Measurements from ENCODE around the gene DKKL1.
"Not testable (repeated sequence)": the region's sequence is repeated elsewhere in the genome, so short reads cannot be mapped to it uniquely, and the experiment has no call there.

DKKL1 gene

DNA sequence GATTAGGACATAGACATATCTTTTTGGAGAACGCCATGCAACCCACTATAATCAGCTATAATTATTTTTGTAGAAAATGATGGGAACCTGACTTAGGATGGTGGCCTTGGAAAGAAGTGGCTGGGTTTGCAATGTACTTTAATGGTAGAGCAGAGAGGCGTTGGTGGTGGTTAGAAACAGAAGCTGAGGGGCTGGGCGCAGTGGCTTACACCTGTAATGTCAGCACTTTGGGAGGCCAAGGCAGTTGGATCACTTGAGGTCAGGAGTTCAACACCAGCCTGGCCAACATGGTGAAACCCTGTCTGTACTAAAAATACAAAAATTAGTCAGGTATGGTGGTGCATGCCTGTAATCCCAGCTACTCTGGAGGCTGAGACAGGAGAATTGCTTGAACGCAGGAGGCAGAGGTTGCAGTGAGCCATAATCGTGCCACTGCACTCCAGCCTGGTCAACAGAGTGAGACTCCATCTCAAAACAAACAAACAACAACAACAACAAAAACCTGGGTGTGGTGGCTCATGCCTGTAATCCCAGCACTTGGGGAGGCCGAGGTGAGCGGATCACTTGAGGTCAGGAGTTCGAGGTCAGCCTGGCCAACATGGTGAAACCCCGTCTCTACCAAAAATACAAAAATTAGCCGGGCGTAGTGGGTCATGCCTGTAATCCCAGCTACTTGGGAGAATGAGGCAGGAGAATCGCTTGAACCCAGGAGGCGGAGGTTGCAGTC, 30.8 kb upstream of the DKKL1 start:
- H3K4me1 ChIP-seq (ENCODE audit: control insufficient read depth in 1 of 2, insufficient read depth in 2 of 2, low read length in 2 of 2); H3K27me3 ChIP-seq (ENCODE audit: low read depth, low read length); H3K27ac ChIP-seq (ENCODE audit: low read length); H3K9me3 ChIP-seq (ENCODE audit: control insufficient read depth in 1 of 2, low read length in 2 of 2); H3K36me3 ChIP-seq (ENCODE audit: control insufficient read depth in 1 of 2, insufficient read depth in 2 of 2, low read length in 2 of 2); H3K4me3 ChIP-seq (ENCODE audit: low read depth in 1 of 2, low read length in 2 of 2): not testable (repeated sequence)

GRCh38 chr19:49333418-49333805, 30.3 kb upstream of the DKKL1 start:
- no peak overlapping the region for H3K4me3 ChIP-seq (ENCODE audit: low read depth in 1 of 2, low read length in 2 of 2)
- no peaks in the 10 kb centered on the region for H3K9me3 ChIP-seq (ENCODE audit: control insufficient read depth in 1 of 2, low read length in 2 of 2)
- no peak overlapping the region for H3K27ac ChIP-seq (ENCODE audit: low read length)
- peaks cover 0 to 2% of the 10 kb centered on the region in 2 donors for H3K4me1 ChIP-seq (ENCODE audit: control insufficient read depth in 1 of 2, insufficient read depth in 2 of 2, low read length in 2 of 2)
- H3K36me3 ChIP-seq (ENCODE audit: control insufficient read depth in 1 of 2, insufficient read depth in 2 of 2, low read length in 2 of 2): no peaks in the 10 kb centered on the region
- no peaks in the 10 kb centered on the region for H3K27me3 ChIP-seq (ENCODE audit: low read depth, low read length)

GRCh38 chr19:49333811-49334288, 29.8 kb upstream of the DKKL1 start:
- Histone ChIP-seq H3K27me3 (ENCODE audit: low read depth, low read length) (no peaks in the 10 kb centered on the region), H3K36me3 (ENCODE audit: control insufficient read depth in 1 of 2, insufficient read depth in 2 of 2, low read length in 2 of 2) (no peaks in the 10 kb centered on the region), H3K4me3 (ENCODE audit: low read depth in 1 of 2, low read length in 2 of 2) (no peak overlapping the region), H3K9me3 (ENCODE audit: control insufficient read depth in 1 of 2, low read length in 2 of 2) (no peaks in the 10 kb centered on the region), H3K27ac (ENCODE audit: low read length) (no peak overlapping the region), H3K4me1 (ENCODE audit: control insufficient read depth in 1 of 2, insufficient read depth in 2 of 2, low read length in 2 of 2) (peaks cover 0 to 6% of the 10 kb centered on the region in 2 donors)

- H3K9me3 ChIP-seq (ENCODE audit: control insufficient read depth in 1 of 2, low read length in 2 of 2): no peaks in the 10 kb centered on the region
- no peaks in the 10 kb centered on the region for H3K27me3 ChIP-seq (ENCODE audit: low read depth, low read length)
- peak within 1 kb of the TSS; percentile 41 to 42 for H3K4me3 ChIP-seq (ENCODE audit: low read depth in 1 of 2, low read length in 2 of 2)
- no peaks in the 10 kb centered on the region for H3K36me3 ChIP-seq (ENCODE audit: control insufficient read depth in 1 of 2, insufficient read depth in 2 of 2, low read length in 2 of 2)
- peaks cover 0 to 18% of the 10 kb centered on the region in 2 donors for H3K4me1 ChIP-seq (ENCODE audit: control insufficient read depth in 1 of 2, insufficient read depth in 2 of 2, low read length in 2 of 2)
- peak within 1 kb of the TSS; percentile 45 for H3K27ac ChIP-seq (ENCODE audit: low read length)
These were observed 28.4 kb upstream of the DKKL1 start, which contains the start of gene CD37 for GRCh38 chr19:49335071-49335783. TSS of gene CD37 (plus strand) at chr19:49335406. CDS start at chr19:49335541, 135 bp downstream.

DNA sequence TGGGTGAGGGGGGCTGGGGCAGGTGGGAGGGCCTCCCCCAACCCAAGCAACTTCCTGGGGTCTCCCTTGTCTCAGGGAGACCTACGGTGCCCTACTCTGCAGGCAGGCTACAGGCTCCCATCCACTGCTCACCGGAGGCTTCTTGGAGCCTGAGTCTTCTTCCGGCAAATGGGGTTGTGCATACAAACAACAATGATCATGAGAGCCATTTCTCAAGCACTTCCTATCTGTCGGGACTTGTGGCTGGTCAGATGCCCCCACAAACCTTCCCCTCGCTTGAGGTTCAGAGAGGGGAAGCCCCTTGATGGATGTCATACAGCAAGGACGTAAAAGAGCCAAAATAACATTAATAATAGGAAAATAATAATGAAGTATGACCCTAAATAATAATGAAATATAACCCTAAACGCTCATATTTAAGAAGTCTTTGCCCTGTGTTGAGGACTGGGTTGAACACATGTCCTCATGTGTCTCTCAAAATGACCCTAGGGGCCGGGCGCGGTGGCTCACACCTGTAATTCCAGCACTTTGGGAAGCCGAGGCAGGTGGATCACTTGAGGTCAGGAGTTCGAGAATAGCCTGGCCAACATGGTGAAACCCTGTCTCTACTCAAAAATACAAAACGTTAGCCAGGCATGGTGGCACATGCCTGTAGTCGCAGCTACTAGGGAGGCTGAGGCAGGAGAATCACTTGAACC, 27.7 kb upstream of the DKKL1 start:
- Histone ChIP-seq H3K4me3 (ENCODE audit: low read depth in 1 of 2, low read length in 2 of 2) (peak overlapping the region; percentile 41 to 42), H3K27me3 (ENCODE audit: low read depth, low read length) (no peaks in the 10 kb centered on the region), H3K36me3 (ENCODE audit: control insufficient read depth in 1 of 2, insufficient read depth in 2 of 2, low read length in 2 of 2) (peaks cover 2 to 4% of the 10 kb centered on the region in 2 donors), H3K9me3 (ENCODE audit: control insufficient read depth in 1 of 2, low read length in 2 of 2) (no peaks in the 10 kb centered on the region), H3K27ac (ENCODE audit: low read length) (peak overlapping the region; percentile 45), H3K4me1 (ENCODE audit: control insufficient read depth in 1 of 2, insufficient read depth in 2 of 2, low read length in 2 of 2) (peaks cover 0 to 20% of the 10 kb centered on the region in 2 donors)

DNA sequence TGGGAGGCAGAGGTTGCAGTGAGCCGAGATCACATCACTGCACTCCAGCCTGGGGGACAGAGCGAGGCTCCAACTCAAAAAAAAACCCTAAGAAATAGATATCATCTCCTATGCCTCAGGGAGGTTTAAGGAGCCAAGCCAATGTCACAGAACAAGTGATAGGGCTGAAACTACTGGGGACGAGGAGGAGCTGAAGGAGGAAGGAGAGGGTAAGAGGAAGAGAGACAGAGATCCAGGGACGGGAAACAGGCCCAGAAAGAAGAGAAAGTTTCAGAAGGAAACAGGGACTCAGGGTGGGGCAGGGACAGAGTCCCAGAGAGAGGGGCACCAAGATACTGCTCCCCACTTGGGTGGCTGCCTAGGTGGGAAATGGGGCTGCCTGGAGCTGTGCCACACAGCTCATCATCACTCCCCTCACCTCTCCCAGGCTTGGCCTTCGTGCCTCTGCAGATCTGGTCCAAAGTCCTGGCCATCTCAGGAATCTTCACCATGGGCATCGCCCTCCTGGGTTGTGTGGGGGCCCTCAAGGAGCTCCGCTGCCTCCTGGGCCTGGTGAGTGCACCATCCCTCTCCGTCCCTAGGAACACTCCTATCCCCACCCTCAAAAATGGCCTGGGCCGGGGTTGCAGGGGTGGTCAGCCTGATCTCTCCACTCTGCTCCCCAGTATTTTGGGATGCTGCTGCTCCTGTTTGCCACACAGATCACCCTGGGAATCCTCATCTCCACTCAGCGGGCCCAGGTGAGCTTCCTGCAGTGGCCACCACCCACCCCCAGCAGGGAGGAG, 27.0 kb upstream of the DKKL1 start:
- Histone ChIP-seq H3K4me3 (ENCODE audit: low read depth in 1 of 2, low read length in 2 of 2) (no peak overlapping the region), H3K4me1 (ENCODE audit: control insufficient read depth in 1 of 2, insufficient read depth in 2 of 2, low read length in 2 of 2) (peaks cover 0 to 20% of the 10 kb centered on the region in 2 donors), H3K27me3 (ENCODE audit: low read depth, low read length) (no peaks in the 10 kb centered on the region), H3K9me3 (ENCODE audit: control insufficient read depth in 1 of 2, low read length in 2 of 2) (no peaks in the 10 kb centered on the region), H3K36me3 (ENCODE audit: control insufficient read depth in 1 of 2, insufficient read depth in 2 of 2, low read length in 2 of 2) (peaks cover 7 to 10% of the 10 kb centered on the region in 2 donors), H3K27ac (ENCODE audit: low read length) (no peak overlapping the region)

DNA sequence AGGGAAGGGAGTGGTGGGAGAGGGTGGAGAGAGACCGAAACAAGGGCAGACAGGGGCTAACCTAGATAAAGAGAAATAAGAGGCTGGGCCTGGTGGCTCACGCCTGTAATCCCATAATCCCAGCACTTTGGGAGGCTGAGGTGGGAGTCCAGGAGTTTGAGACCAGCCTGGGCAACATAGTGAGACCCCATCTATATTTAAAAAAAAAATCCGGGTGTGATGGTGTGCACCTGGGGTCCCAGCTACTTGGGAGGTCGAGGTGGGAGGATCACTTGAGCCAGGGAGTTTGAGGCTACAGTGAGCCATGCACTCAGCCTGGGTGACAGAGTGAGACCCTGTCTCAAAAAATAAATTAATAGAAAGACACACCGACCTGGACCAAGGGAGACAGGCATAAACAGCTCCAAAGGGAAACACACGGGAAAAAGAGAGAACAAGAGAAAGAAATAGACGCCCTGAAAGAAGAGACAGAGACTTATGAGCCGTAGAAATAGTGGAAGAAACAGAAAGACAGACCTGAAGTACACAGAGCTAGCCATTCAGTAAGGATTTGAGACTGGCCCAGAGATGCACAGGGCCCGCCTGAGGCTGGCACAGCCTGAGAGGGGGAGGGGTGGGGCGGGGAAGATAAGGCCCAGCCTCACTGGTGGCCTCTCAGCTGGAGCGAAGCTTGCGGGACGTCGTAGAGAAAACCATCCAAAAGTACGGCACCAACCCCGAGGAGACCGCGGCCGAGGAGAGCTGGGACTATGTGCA, 26.2 kb upstream of the DKKL1 start:
- H3K36me3 ChIP-seq (ENCODE audit: control insufficient read depth in 1 of 2, insufficient read depth in 2 of 2, low read length in 2 of 2): peaks cover 10 to 16% of the 10 kb centered on the region in 2 donors
- H3K4me3 ChIP-seq (ENCODE audit: low read depth in 1 of 2, low read length in 2 of 2): no peak overlapping the region

GRCh38 chr19:49338023-49338677, 25.5 kb upstream of the DKKL1 start:
- Histone ChIP-seq H3K4me3 (ENCODE audit: low read depth in 1 of 2, low read length in 2 of 2) (peak overlapping the region in 1 of 2 donors; percentile 64), H3K4me1 (ENCODE audit: control insufficient read depth in 1 of 2, insufficient read depth in 2 of 2, low read length in 2 of 2) (peaks cover 0 to 20% of the 10 kb centered on the region in 2 donors), H3K36me3 (ENCODE audit: control insufficient read depth in 1 of 2, insufficient read depth in 2 of 2, low read length in 2 of 2) (peaks cover 16 to 23% of the 10 kb centered on the region in 2 donors), H3K9me3 (ENCODE audit: control insufficient read depth in 1 of 2, low read length in 2 of 2) (no peaks in the 10 kb centered on the region), H3K27ac (ENCODE audit: low read length) (no peak overlapping the region), H3K27me3 (ENCODE audit: low read depth, low read length) (no peaks in the 10 kb centered on the region)

More for the DNA sequence above, 26.2 kb upstream of the DKKL1 start:
- Histone ChIP-seq H3K27ac (ENCODE audit: low read length) (no peak overlapping the region), H3K4me1 (ENCODE audit: control insufficient read depth in 1 of 2, insufficient read depth in 2 of 2, low read length in 2 of 2) (peaks cover 0 to 20% of the 10 kb centered on the region in 2 donors), H3K27me3 (ENCODE audit: low read depth, low read length) (no peaks in the 10 kb centered on the region), H3K9me3 (ENCODE audit: control insufficient read depth in 1 of 2, low read length in 2 of 2) (no peaks in the 10 kb centered on the region)

DNA sequence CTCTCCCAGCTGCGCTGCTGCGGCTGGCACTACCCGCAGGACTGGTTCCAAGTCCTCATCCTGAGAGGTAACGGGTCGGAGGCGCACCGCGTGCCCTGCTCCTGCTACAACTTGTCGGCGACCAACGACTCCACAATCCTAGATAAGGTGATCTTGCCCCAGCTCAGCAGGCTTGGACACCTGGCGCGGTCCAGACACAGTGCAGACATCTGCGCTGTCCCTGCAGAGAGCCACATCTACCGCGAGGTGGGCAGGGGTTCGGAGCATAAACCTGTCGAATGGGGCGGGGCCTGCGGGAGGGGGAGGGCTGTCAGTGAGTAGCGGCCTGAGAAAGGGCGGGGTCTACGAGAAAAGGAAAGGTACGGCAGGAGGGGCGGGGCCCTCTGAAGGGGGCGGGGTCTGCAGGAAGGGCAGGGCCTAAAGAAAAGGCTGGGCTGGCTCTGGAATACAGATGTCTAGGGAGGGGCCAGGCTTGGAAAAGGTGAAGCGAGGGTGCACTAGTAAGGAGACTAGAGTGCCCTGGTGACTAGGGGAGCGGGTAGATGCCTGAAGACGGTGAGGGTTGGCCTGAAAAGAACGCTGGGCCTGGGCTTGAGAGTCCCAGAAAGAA, 24.9 kb upstream of the DKKL1 start:
- H3K27ac ChIP-seq (ENCODE audit: low read length): no peak overlapping the region
- H3K27me3 ChIP-seq (ENCODE audit: low read depth, low read length): no peaks in the 10 kb centered on the region
- peaks cover 16 to 28% of the 10 kb centered on the region in 2 donors for H3K36me3 ChIP-seq (ENCODE audit: control insufficient read depth in 1 of 2, insufficient read depth in 2 of 2, low read length in 2 of 2)
- H3K9me3 ChIP-seq (ENCODE audit: control insufficient read depth in 1 of 2, low read length in 2 of 2): no peaks in the 10 kb centered on the region
- peaks cover 0 to 20% of the 10 kb centered on the region in 2 donors for H3K4me1 ChIP-seq (ENCODE audit: control insufficient read depth in 1 of 2, insufficient read depth in 2 of 2, low read length in 2 of 2)
- peak overlapping the region; percentile 46 to 64 for H3K4me3 ChIP-seq (ENCODE audit: low read depth in 1 of 2, low read length in 2 of 2)

Measured in muscle layer of duodenum (tissue), 2 donors.